WTC11 (cell line): ENCODE data around the gene ADARB2.

ENCODE experiments used
- SP1 ChIP-seq: sonication (generic); formaldehyde crosslinking; conservative IDR thresholded peaks from 2 replicates; pipeline ENCODE4 v1.8.1; 2022; ENCODE audit warnings: missing genetic modification reagents
- TCF7 ChIP-seq: sonication (generic); formaldehyde crosslinking; IDR thresholded peaks from 2 replicates; pipeline ENCODE4 v1.8.0; 2022; ENCODE audit warnings: mild to moderate bottlenecking, low read depth, missing genetic modification reagents, moderate library complexity
- TP53 ChIP-seq: sonication (generic); formaldehyde crosslinking; IDR thresholded peaks from 2 replicates; pipeline ENCODE4 v1.8.1; 2023; ENCODE audit warnings: mild to moderate bottlenecking, missing genetic modification reagents
- ZNF423 ChIP-seq: fragments of 250-450 bp; sonication (Bioruptor Pico); IDR thresholded peaks from 2 replicates; pipeline ENCODE4 v2.1.2; 2022; ENCODE audit warnings: mild to moderate bottlenecking, moderate library complexity
- TF ChIP-seq, protein P1 (sequence below): fragments of 200-600 bp; IDR thresholded peaks from 2 replicates; pipeline ENCODE4 v1.8.0; 2022; ENCODE audit warnings: antibody characterized with exemption
- TF ChIP-seq, protein P2 (sequence below): sonication (generic); formaldehyde crosslinking; IDR thresholded peaks from 2 replicates; pipeline ENCODE4 v1.8.1; 2022; ENCODE audit warnings: low read depth, missing genetic modification reagents, borderline replicate concordance

DNA sequence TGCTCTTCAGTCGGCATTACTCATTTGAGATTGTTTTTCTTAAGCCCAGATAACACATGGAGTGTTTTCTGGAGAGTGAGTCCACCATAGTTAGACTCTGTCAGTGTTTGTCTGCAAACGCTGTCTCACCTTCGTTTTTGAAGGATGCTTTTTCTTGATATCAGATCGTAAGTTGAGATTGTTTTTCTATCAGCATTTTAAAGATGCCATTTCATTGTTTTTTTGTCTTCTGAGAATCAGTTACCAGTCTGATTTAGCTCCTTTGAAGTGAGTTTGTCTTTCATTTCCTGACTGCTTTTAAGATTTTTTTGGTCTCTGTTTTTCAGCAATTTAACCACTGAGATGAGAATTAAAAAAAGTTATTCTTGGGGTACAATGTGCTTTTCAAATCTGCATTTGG lies 543.8 kb downstream of the ADARB2 start:
- TF ChIP-seq, protein P1, sequence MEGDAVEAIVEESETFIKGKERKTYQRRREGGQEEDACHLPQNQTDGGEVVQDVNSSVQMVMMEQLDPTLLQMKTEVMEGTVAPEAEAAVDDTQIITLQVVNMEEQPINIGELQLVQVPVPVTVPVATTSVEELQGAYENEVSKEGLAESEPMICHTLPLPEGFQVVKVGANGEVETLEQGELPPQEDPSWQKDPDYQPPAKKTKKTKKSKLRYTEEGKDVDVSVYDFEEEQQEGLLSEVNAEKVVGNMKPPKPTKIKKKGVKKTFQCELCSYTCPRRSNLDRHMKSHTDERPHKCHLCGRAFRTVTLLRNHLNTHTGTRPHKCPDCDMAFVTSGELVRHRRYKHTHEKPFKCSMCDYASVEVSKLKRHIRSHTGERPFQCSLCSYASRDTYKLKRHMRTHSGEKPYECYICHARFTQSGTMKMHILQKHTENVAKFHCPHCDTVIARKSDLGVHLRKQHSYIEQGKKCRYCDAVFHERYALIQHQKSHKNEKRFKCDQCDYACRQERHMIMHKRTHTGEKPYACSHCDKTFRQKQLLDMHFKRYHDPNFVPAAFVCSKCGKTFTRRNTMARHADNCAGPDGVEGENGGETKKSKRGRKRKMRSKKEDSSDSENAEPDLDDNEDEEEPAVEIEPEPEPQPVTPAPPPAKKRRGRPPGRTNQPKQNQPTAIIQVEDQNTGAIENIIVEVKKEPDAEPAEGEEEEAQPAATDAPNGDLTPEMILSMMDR: no peak
- no peak for TF ChIP-seq ZNF423 (CRISPR knock-in tag)
- TF ChIP-seq TP53: no peak
- TF ChIP-seq TCF7: no peak
- TF ChIP-seq, protein P2, sequence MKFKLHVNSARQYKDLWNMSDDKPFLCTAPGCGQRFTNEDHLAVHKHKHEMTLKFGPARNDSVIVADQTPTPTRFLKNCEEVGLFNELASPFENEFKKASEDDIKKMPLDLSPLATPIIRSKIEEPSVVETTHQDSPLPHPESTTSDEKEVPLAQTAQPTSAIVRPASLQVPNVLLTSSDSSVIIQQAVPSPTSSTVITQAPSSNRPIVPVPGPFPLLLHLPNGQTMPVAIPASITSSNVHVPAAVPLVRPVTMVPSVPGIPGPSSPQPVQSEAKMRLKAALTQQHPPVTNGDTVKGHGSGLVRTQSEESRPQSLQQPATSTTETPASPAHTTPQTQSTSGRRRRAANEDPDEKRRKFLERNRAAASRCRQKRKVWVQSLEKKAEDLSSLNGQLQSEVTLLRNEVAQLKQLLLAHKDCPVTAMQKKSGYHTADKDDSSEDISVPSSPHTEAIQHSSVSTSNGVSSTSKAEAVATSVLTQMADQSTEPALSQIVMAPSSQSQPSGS (CRISPR knock-in tag): no peak
- no peak for TF ChIP-seq SP1 (CRISPR knock-in tag)
